Islet precursor cell (in vitro differentiated cells): ENCODE results near the gene CCR2.
A peak's percentile ranks its signal among the peaks of the same experiment; 100 is the strongest.

ENCODE experiments used
- DNase-seq: peaks from one replicate; pipeline ENCODE4 v3.0.0-alpha.2; 2018

The CCR2 gene

GRCh38 chr3:46405301-46406019 lies 51.5 kb downstream of the CCR2 start:
- no peak for DNase-seq

GRCh38 chr3:46406443-46406787 lies 52.5 kb downstream of the CCR2 start:
- no peak for DNase-seq

- DNase-seq, result peak; percentile 56
Observed at GRCh38 chr3:46406788-46407611, 53.1 kb downstream of the CCR2 start, which contains the start of the genes CCR5AS and CCRL2. TSS of gene CCR5AS (minus strand) at chr3:46407066. TSS of gene CCRL2 (plus strand) at chr3:46407259. CDS start at chr3:46408080, 821 bp downstream.

- peak; percentile 29 for DNase-seq
Observed at GRCh38 chr3:46407970-46408369, 54.1 kb downstream of the CCR2 start.

GRCh38 chr3:46408853-46409252 lies 54.9 kb downstream of the CCR2 start:
- peak; percentile 33 for DNase-seq

- peak; percentile 43 for DNase-seq
Observed at GRCh38 chr3:46409739-46410489, 56.0 kb downstream of the CCR2 start.
